ENCODE measurements around the gene TANGO2.

Gene TANGO2

GRCh38 chr22:19979712-19980493 lies 41.0 kb upstream of the TANGO2 start:
- Histone ChIP-seq H3K36me3 (ENCODE audit: insufficient read depth, low read length) (no peaks in the 10 kb centered on the region), H3K9ac (ENCODE audit: low read length) (no peak overlapping the region), H3K9me3 (ENCODE audit: low read length) (no peaks in the 10 kb centered on the region), H3K79me2 (ENCODE audit: insufficient read depth, low read length) (no peaks in the 10 kb centered on the region), H3K4me3 (ENCODE audit: low read depth, low read length, poor library complexity, severe bottlenecking) (no peak overlapping the region), H3K4me2 (ENCODE audit: low read length) (no peak overlapping the region), H2AFZ (ENCODE audit: low read length) (no peak overlapping the region), H3K9me2 (ENCODE audit: low read depth, low read length) (no peaks in the 10 kb centered on the region), H4K20me1 (ENCODE audit: insufficient read depth, low read length) (no peaks in the 10 kb centered on the region), H3K4me1 (ENCODE audit: insufficient read depth, low read length, severe bottlenecking) (peaks cover 3% of the 10 kb centered on the region), H3K27ac (ENCODE audit: low read depth, low read length, poor library complexity, severe bottlenecking) (no peak overlapping the region), H3K27me3 (ENCODE audit: insufficient read depth, low read length) (peaks cover 3% of the 10 kb centered on the region; the same call in 1 of the 2 replicates), H3F3A (ENCODE audit: insufficient read depth, low read length) (no peaks in the 10 kb centered on the region)
- no peak for TF ChIP-seq EZH2 (IDR thresholded peaks at IDR 0.05; ENCODE audit: borderline replicate concordance, low read length)
- no peak for TF ChIP-seq CTCF (IDR thresholded peaks at IDR 0.05; ENCODE audit: low read length)

GRCh38 chr22:19980766-19981165 lies 40.1 kb upstream of the TANGO2 start:
- Histone ChIP-seq H3K36me3 (ENCODE audit: insufficient read depth, low read length) (no peaks in the 10 kb centered on the region), H3K27ac (ENCODE audit: low read depth, low read length, poor library complexity, severe bottlenecking) (no peak overlapping the region), H3K27me3 (ENCODE audit: insufficient read depth, low read length) (peaks cover 3% of the 10 kb centered on the region; the same call in 1 of the 2 replicates), H3K9me2 (ENCODE audit: low read depth, low read length) (no peaks in the 10 kb centered on the region), H4K20me1 (ENCODE audit: insufficient read depth, low read length) (no peaks in the 10 kb centered on the region), H3K9ac (ENCODE audit: low read length) (no peak overlapping the region), H3K4me1 (ENCODE audit: insufficient read depth, low read length, severe bottlenecking) (no peaks in the 10 kb centered on the region), H3K4me2 (ENCODE audit: low read length) (no peak overlapping the region), H3K79me2 (ENCODE audit: insufficient read depth, low read length) (no peaks in the 10 kb centered on the region), H2AFZ (ENCODE audit: low read length) (no peak overlapping the region), H3K9me3 (ENCODE audit: low read length) (no peaks in the 10 kb centered on the region), H3K4me3 (ENCODE audit: low read depth, low read length, poor library complexity, severe bottlenecking) (no peak overlapping the region), H3F3A (ENCODE audit: insufficient read depth, low read length) (no peaks in the 10 kb centered on the region)
- TF ChIP-seq EZH2 (IDR thresholded peaks at IDR 0.05; ENCODE audit: borderline replicate concordance, low read length) (no peak), CTCF (IDR thresholded peaks at IDR 0.05; ENCODE audit: low read length) (no peak)

DNA sequence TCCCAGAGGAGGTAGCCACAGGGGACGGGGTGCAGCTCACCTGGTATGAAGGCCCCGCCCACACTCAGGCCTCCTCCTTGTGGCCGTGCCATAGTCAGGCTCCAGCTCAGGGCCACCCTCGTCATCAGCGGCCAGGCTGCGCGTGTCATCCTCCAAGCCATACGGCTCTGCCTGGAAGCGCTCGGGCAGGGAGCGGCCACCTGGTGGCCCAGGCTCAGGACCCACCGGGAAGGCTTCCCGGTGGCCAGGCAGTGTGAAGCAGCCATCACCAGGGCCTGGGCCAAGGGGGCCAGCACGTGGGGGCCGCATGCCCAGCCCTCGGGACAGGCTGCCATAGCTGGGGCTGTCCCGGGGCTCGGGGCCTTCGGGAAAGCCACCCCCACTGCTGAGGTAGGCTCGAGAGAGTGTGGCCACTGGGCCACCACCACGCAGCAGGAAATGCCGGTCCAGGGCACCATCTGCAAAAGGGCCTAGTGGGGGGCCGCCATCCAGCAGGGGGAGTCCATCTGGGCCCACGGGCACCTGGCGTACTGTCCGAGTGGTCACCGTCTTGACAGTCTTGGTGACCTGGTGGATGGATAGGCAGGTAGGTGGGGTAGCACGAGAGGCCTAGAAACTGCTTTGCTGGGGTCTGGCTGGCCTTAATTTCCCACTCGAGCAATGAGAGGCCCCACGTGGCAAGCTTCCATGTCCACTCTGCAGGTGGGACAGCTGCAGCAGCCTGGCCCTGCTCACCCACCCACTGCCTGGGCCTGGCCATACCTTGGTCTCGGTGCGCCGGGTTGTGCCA lies 39.5 kb upstream of the TANGO2 start:
- H3F3A ChIP-seq (ENCODE audit: insufficient read depth, low read length) = no peaks in the 10 kb centered on the region
- no peak overlapping the region for H3K27ac ChIP-seq (ENCODE audit: low read depth, low read length, poor library complexity, severe bottlenecking)
- no peaks in the 10 kb centered on the region for H3K36me3 ChIP-seq (ENCODE audit: insufficient read depth, low read length)
- H3K79me2 ChIP-seq (ENCODE audit: insufficient read depth, low read length) = no peaks in the 10 kb centered on the region
- H3K9me3 ChIP-seq (ENCODE audit: low read length) = no peaks in the 10 kb centered on the region
- no peak overlapping the region for H3K4me2 ChIP-seq (ENCODE audit: low read length)
- H2AFZ ChIP-seq (ENCODE audit: low read length) = no peak overlapping the region
- peaks cover 4% of the 10 kb centered on the region for H3K4me1 ChIP-seq (ENCODE audit: insufficient read depth, low read length, severe bottlenecking)
- peaks cover 2% of the 10 kb centered on the region; the same call in 1 of the 2 replicates for H3K27me3 ChIP-seq (ENCODE audit: insufficient read depth, low read length)
- TF ChIP-seq EZH2 (IDR thresholded peaks at IDR 0.05; ENCODE audit: borderline replicate concordance, low read length) (no peak), CTCF (IDR thresholded peaks at IDR 0.05; ENCODE audit: low read length) (no peak)
- no peaks in the 10 kb centered on the region for H3K9me2 ChIP-seq (ENCODE audit: low read depth, low read length)
- no peaks in the 10 kb centered on the region for H4K20me1 ChIP-seq (ENCODE audit: insufficient read depth, low read length)
- no peak overlapping the region for H3K4me3 ChIP-seq (ENCODE audit: low read depth, low read length, poor library complexity, severe bottlenecking)
- H3K9ac ChIP-seq (ENCODE audit: low read length) = no peak overlapping the region
